H1 (cell line): ENCODE measurements around the gene RAB30.

ENCODE experiments used
- CTCF ChIP-seq, 3 experiments: IDR thresholded peaks; 1 replicate in 2 of 3; 2 replicates in 1 of 3; pipeline versions ENCODE4 v1.5.1 to v1.6.1; 2011; ENCODE audit warnings: low read length in 3 of 3, mild to moderate bottlenecking in 3 of 3, inconsistent platforms in 2 of 3, low read depth in 1 of 3, moderate library complexity in 1 of 3; ENCODE audit not compliant: insufficient read depth in 1 of 3; ENCODE audit errors: control extremely low read depth in 1 of 3
- EP300 ChIP-seq, 2 experiments: IDR thresholded peaks; 1 replicate in 1 of 2; 2 replicates in 1 of 2; pipeline ENCODE4 v1.6.1; 2011 to 2012; ENCODE audit warnings: low read depth in 2 of 2, low read length in 2 of 2, mild to moderate bottlenecking in 2 of 2, borderline replicate concordance in 1 of 2, inconsistent platforms in 1 of 2, moderate library complexity in 1 of 2
- EZH2 ChIP-seq: fragments of 200-600 bp; sonication (generic); IDR thresholded peaks from 2 replicates; pipeline ENCODE4 v1.7.1; 2012; ENCODE audit warnings: low read depth, mild to moderate bottlenecking, moderate library complexity, low read length, inconsistent platforms; ENCODE audit not compliant: severe bottlenecking
- FOSL1 ChIP-seq: IDR thresholded peaks from 2 replicates; pipeline ENCODE4 v1.6.1; 2011; ENCODE audit warnings: mild to moderate bottlenecking, low read depth, low read length, moderate library complexity; ENCODE audit not compliant: insufficient read depth
- MAX ChIP-seq: IDR thresholded peaks from 2 replicates; pipeline ENCODE4 v1.6.1; 2012; ENCODE audit warnings: inconsistent platforms
- POLR2A ChIP-seq, 2 experiments: IDR thresholded peaks; 1 replicate in 1 of 2; 2 replicates in 1 of 2; pipeline ENCODE4 v1.6.1; 2011; ENCODE audit warnings: low read depth in 2 of 2, low read length in 2 of 2, mild to moderate bottlenecking in 2 of 2; ENCODE audit errors: control extremely low read depth in 1 of 2
- POLR2AphosphoS5 ChIP-seq: IDR thresholded peaks from 2 replicates; pipeline ENCODE4 v1.6.1; 2011; ENCODE audit warnings: low read depth, low read length
- SIX5 ChIP-seq: IDR thresholded peaks from 2 replicates; pipeline ENCODE4 v1.6.1; 2011; ENCODE audit warnings: mild to moderate bottlenecking, low read depth, low read length
- ZNF274 ChIP-seq: IDR thresholded peaks from 2 replicates; pipeline ENCODE4 v1.7.0; 2012; ENCODE audit warnings: low read length, borderline replicate concordance; ENCODE audit errors: extremely low read depth

GRCh38 chr11:83012168-83013067, 59.3 kb downstream of the RAB30 start:
- TF ChIP-seq EP300 (IDR thresholded peaks at IDR 0.05; ENCODE audit: borderline replicate concordance in 1 of 2, low read depth in 2 of 2, low read length in 2 of 2) (no peak), POLR2AphosphoS5 (no peak), CTCF (IDR thresholded peaks at IDR 0.05; ENCODE audit: control extremely low read depth in 1 of 3, insufficient read depth in 1 of 3, low read depth in 1 of 3, low read length in 3 of 3) (no peak), SIX5 (no peak), POLR2A (IDR thresholded peaks at IDR 0.05; ENCODE audit: control extremely low read depth in 1 of 2, low read depth in 2 of 2, low read length in 2 of 2) (no peak), MAX (no peak), FOSL1 (no peak), ZNF274 (no peak), EZH2 (no peak)
